Mesendoderm (in vitro differentiated cells): ENCODE data around the gene PDSS2.
A peak's percentile ranks its signal among the peaks of the same experiment; 100 is the strongest.
"Not testable (repeated sequence)": the region's sequence is repeated elsewhere in the genome, so short reads cannot be mapped to it uniquely, and the experiment has no call there.

Source experiments
- DNase-seq: peaks from one replicate; pipeline ENCODE4 v3.0.0; 2013
- H2AK5ac ChIP-seq: 2 replicates; pipeline ENCODE4 v1.6.1; 2013; ENCODE audit warnings: low read length, inconsistent platforms
- H2BK120ac ChIP-seq: 2 replicates; pipeline ENCODE4 v1.6.1; 2013; ENCODE audit warnings: low read depth, mild to moderate bottlenecking, low read length, moderate library complexity, mixed read lengths
- H2BK15ac ChIP-seq: replicated peaks from 2 replicates; pipeline ENCODE4 v1.6.1; 2013; ENCODE audit warnings: low read depth, mild to moderate bottlenecking, moderate library complexity
- H2BK5ac ChIP-seq: 2 replicates; pipeline ENCODE4 v1.6.1; 2013; ENCODE audit warnings: low read length, inconsistent platforms
- H3K18ac ChIP-seq: 2 replicates; pipeline ENCODE4 v1.6.1; 2013; ENCODE audit warnings: mild to moderate bottlenecking, low read length, mixed read lengths
- H3K23ac ChIP-seq: one replicate; pipeline ENCODE4 v1.6.1; 2013; ENCODE audit warnings: low read length
- H3K27ac ChIP-seq: 2 replicates; pipeline ENCODE4 v1.5.1; 2013; ENCODE audit warnings: low read depth, mild to moderate bottlenecking, inconsistent platforms, low read length, moderate library complexity
- H3K27me3 ChIP-seq: 2 replicates; pipeline ENCODE4 v1.6.1; 2013; ENCODE audit warnings: low read length, control low read depth, mild to moderate bottlenecking, inconsistent platforms; ENCODE audit not compliant: insufficient read depth, poor library complexity
- H3K36me3 ChIP-seq: 2 replicates; pipeline ENCODE4 v1.6.1; 2013; ENCODE audit warnings: low read length, inconsistent platforms; ENCODE audit not compliant: control insufficient read depth, insufficient read depth
- H3K4ac ChIP-seq: one replicate; pipeline ENCODE4 v1.6.1; 2013; ENCODE audit warnings: low read depth, mild to moderate bottlenecking, low read length, moderate library complexity
- H3K4me1 ChIP-seq: 2 replicates; pipeline ENCODE4 v1.6.1; 2013; ENCODE audit warnings: low read depth, low read length, inconsistent platforms; ENCODE audit not compliant: control insufficient read depth
- H3K4me2 ChIP-seq: 2 replicates; pipeline ENCODE4 v1.6.1; 2013; ENCODE audit warnings: low read length
- H3K4me3 ChIP-seq: 2 replicates; pipeline ENCODE4 v1.5.1; 2013; ENCODE audit warnings: mild to moderate bottlenecking, low read length
- H3K56ac ChIP-seq: one replicate; pipeline ENCODE4 v1.6.1; 2013; ENCODE audit warnings: low read length
- H3K79me1 ChIP-seq: 2 replicates; pipeline ENCODE4 v1.6.1; 2013; ENCODE audit warnings: low read length, inconsistent platforms
- H3K79me2 ChIP-seq: 2 replicates; pipeline ENCODE4 v1.6.1; 2013; ENCODE audit warnings: mild to moderate bottlenecking, low read length; ENCODE audit not compliant: control insufficient read depth, insufficient read depth
- H3K9ac ChIP-seq: 2 replicates; pipeline ENCODE4 v1.6.1; 2013; ENCODE audit warnings: low read length, inconsistent platforms
- H4K5ac ChIP-seq: one replicate; pipeline ENCODE4 v1.6.1; 2013; ENCODE audit warnings: low read length
- H4K8ac ChIP-seq: one replicate; pipeline ENCODE4 v1.6.1; 2013; ENCODE audit warnings: low read depth, mild to moderate bottlenecking, control low read depth, low read length, moderate library complexity
- WGBS: extraction: QIAGEN DNeasy Blood & Tissue Kit; methylation state at CpG from one replicate; pipeline ENCODE4 v1.1.7; 2013; ENCODE audit warnings: low lambda C conversion rate, missing lambda C conversion rate; ENCODE audit not compliant: insufficient coverage; ENCODE audit errors: extremely low coverage; 5-methylcytosine and 5-hydroxymethylcytosine counted together

The PDSS2 gene

GRCh38 chr6:107289258-107289657, 170.1 kb downstream of the PDSS2 start:
- H3K56ac ChIP-seq, H3K23ac ChIP-seq, H3K4me2 ChIP-seq, H3K36me3 ChIP-seq, H4K8ac ChIP-seq, H3K4ac ChIP-seq, H3K9ac ChIP-seq, DNase-seq, H3K79me2 ChIP-seq, H3K79me1 ChIP-seq, H4K5ac ChIP-seq, H2BK5ac ChIP-seq, H3K18ac ChIP-seq, H3K4me1 ChIP-seq, H3K27me3 ChIP-seq, H3K27ac ChIP-seq, H2BK120ac ChIP-seq, H2AK5ac ChIP-seq, H2BK15ac ChIP-seq, H3K4me3 ChIP-seq: not testable (repeated sequence)
- WGBS, result no CpG with 5 or more reads among the region's 9 CpGs

GRCh38 chr6:107285683-107286082, 173.7 kb downstream of the PDSS2 start:
- H3K23ac ChIP-seq, H3K79me2 ChIP-seq, H3K4ac ChIP-seq, H3K27ac ChIP-seq, H2AK5ac ChIP-seq, H4K8ac ChIP-seq, H2BK120ac ChIP-seq, H3K79me1 ChIP-seq, H3K27me3 ChIP-seq, H3K9ac ChIP-seq, H2BK15ac ChIP-seq, H3K4me1 ChIP-seq, H3K36me3 ChIP-seq, H3K4me2 ChIP-seq, H4K5ac ChIP-seq, H3K56ac ChIP-seq, H3K4me3 ChIP-seq, H3K18ac ChIP-seq, H2BK5ac ChIP-seq, DNase-seq: not testable (repeated sequence)
- no CpG with 5 or more reads among the region's 6 CpGs for WGBS

GRCh38 chr6:107284805-107285204, 174.6 kb downstream of the PDSS2 start:
- no peak overlapping the region for H2BK5ac ChIP-seq
- no peaks in the 10 kb centered on the region for H3K79me2 ChIP-seq
- no peak overlapping the region for H4K8ac ChIP-seq
- H3K4me1 ChIP-seq, result no peaks in the 10 kb centered on the region
- H3K9ac ChIP-seq, result no peak overlapping the region
- H3K27me3 ChIP-seq, result no peaks in the 10 kb centered on the region
- H2BK15ac ChIP-seq, result no peak overlapping the region
- H3K4me2 ChIP-seq, result no peak overlapping the region
- H4K5ac ChIP-seq, result no peak overlapping the region
- no peak overlapping the region for H2BK120ac ChIP-seq
- H3K79me1 ChIP-seq, result no peaks in the 10 kb centered on the region
- no peak overlapping the region for H2AK5ac ChIP-seq
- no peak overlapping the region for H3K56ac ChIP-seq
- no peak overlapping the region for H3K4me3 ChIP-seq
- H3K27ac ChIP-seq, result no peak overlapping the region
- H3K4ac ChIP-seq, result no peak overlapping the region
- H3K23ac ChIP-seq, result no peak overlapping the region
- no peak for DNase-seq
- no peak overlapping the region for H3K18ac ChIP-seq
- no CpG with 5 or more reads among the region's 1 CpG for WGBS
- H3K36me3 ChIP-seq, result no peaks in the 10 kb centered on the region

GRCh38 chr6:107280791-107281190, 178.6 kb downstream of the PDSS2 start:
- Histone ChIP-seq H2BK15ac (no peak overlapping the region), H3K79me1 (no peaks in the 10 kb centered on the region), H3K79me2 (no peaks in the 10 kb centered on the region), H3K4me3 (no peak overlapping the region), H3K18ac (no peak overlapping the region), H3K56ac (no peak overlapping the region), H4K8ac (no peak overlapping the region), H2AK5ac (no peak overlapping the region), H3K4me2 (no peak overlapping the region), H3K4me1 (no peaks in the 10 kb centered on the region), H2BK120ac (no peak overlapping the region), H4K5ac (no peak overlapping the region), H2BK5ac (no peak overlapping the region), H3K4ac (no peak overlapping the region), H3K36me3 (no peaks in the 10 kb centered on the region), H3K23ac (no peak overlapping the region), H3K9ac (no peak overlapping the region), H3K27me3 (no peaks in the 10 kb centered on the region), H3K27ac (no peak overlapping the region)
- no CpG with 5 or more reads among the region's 2 CpGs for WGBS
- no peak for DNase-seq

- H3K79me1 ChIP-seq, H3K4me1 ChIP-seq, DNase-seq, H3K4me3 ChIP-seq, H3K23ac ChIP-seq, H3K56ac ChIP-seq, H2BK15ac ChIP-seq, H3K36me3 ChIP-seq, H4K5ac ChIP-seq, H2AK5ac ChIP-seq, H3K79me2 ChIP-seq, H3K18ac ChIP-seq, H3K27me3 ChIP-seq, H3K4ac ChIP-seq, H3K9ac ChIP-seq, H3K27ac ChIP-seq, H2BK120ac ChIP-seq, H3K4me2 ChIP-seq, H2BK5ac ChIP-seq, H4K8ac ChIP-seq: not testable (repeated sequence)
- WGBS, result no CpG with 5 or more reads among the region's 7 CpGs
Measured at GRCh38 chr6:107280001-107280400, 179.4 kb downstream of the PDSS2 start.

- Histone ChIP-seq H3K9ac (no peak overlapping the region), H3K23ac (no peak overlapping the region)
Measured at GRCh38 chr6:107275330-107275865, 184.0 kb downstream of the PDSS2 start.

More at GRCh38 chr6:107275330-107275865, 184.0 kb downstream of the PDSS2 start:
- no peak overlapping the region for H3K18ac ChIP-seq
- no peak overlapping the region for H2BK15ac ChIP-seq
- H3K4me2 ChIP-seq, result no peak overlapping the region
- no peak overlapping the region for H4K5ac ChIP-seq
- no peak overlapping the region for H2AK5ac ChIP-seq
- no peak overlapping the region for H2BK5ac ChIP-seq
- H3K4me3 ChIP-seq, result no peak overlapping the region
- no peaks in the 10 kb centered on the region for H3K36me3 ChIP-seq
- no peaks in the 10 kb centered on the region for H3K4me1 ChIP-seq
- peak; percentile 81 for DNase-seq
- no peak overlapping the region for H3K56ac ChIP-seq
- no peaks in the 10 kb centered on the region for H3K79me2 ChIP-seq
- WGBS, result no CpG with 5 or more reads among the region's 2 CpGs
- no peak overlapping the region for H4K8ac ChIP-seq
- no peak overlapping the region for H3K27ac ChIP-seq
- no peak overlapping the region for H3K4ac ChIP-seq
- H2BK120ac ChIP-seq, result no peak overlapping the region
- no peaks in the 10 kb centered on the region for H3K79me1 ChIP-seq
- H3K27me3 ChIP-seq, result no peaks in the 10 kb centered on the region
